Hematopoietic multipotent progenitor cell (in vitro differentiated cells): ENCODE measurements around the gene SH3BGRL3. TPM values are rescaled to one million over a fixed set of nuclear protein-coding genes. Genes with fewer than 3 reads are reported as not detected.
"Not testable (repeated sequence)": the region's sequence is repeated elsewhere in the genome, so short reads cannot be mapped to it uniquely, and the experiment has no call there.

ENCODE experiments used
- DNase-seq, 3 donors: peaks; one replicate each; pipeline ENCODE4 v3.0.0-alpha.2; 2011 to 2015; ENCODE audit warnings: low read depth in 2 of 3, low spot score in 2 of 3
- total RNA-seq: library from RNA; depleted of rRNA; stranded (reverse); fragments of >200 nt; gene quantifications from one replicate; pipeline ENCODE4 v1.2.3, GENCODE V29; 2012

Gene SH3BGRL3
- 77.0 TPM for total RNA-seq

DNA sequence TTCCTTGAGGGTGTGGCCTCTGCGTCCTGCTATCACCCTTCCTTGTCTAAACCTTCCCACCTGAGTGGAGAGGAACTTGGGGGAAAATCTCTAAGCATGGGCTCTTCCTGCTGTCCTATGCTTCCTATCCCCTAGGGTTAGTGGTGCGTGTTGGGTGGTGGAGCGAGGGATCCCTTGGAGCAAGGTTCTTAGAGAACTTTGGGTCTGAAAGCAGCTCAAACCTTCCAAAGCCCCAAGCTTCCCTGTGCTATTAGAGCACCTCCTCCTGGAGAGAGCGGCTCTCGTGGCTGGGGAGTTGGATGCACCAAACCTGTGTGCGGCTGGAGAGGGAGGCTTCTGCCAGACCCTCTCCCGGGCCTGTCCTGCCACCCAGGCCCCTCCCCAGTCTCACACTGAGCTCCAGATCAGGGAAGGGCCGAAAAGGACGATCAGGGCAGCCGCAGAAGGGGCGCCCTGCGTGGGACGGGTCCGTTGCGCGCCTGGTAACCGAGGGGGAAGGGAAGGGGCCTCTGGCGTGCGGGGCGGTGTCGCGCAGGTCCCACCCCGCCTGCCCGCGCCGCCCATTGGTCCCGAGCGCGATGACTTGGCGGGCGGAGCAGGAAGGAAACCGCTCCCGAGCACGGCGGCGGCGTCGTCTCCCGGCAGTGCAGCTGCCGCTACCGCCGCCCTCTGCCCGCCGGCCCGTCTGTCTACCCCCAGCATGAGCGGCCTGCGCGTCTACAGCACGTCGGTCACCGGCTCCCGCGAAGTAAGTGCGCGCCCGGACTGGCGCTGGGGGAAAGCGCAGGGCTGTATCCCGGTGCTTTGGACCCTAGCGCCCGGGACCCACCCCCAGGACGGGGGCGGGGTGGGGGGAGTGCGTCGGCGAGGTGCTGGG lies at the start of gene SH3BGRL3:
SH3BGRL3 (plus strand) TSS at position 631 of the 877 bp plus-strand sequence; CDS start at position 701, 70 bp downstream.
- DNase-seq: peak; percentile 63 to 84 (median 80)

DNA sequence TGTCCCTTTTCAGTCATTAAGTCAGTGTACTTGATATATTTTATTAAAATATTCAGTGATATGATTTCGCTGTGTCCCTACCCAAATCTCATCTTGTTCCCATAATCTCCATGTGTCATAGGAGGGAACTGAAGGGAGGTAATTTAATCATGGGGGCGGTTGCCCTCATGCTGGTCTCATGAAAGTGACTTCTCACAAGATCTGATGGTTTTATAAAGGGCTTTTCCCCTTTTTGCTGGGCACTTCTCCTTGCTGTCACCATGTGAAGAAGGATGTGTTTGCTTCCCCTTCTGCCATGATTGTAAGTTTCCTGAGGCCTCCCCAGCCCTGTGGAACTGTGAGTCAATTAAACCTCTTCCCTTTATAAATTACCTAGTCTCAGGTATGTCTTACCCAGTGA lies 49.2 kb upstream of the SH3BGRL3 start:
- not testable (repeated sequence) for DNase-seq

DNA sequence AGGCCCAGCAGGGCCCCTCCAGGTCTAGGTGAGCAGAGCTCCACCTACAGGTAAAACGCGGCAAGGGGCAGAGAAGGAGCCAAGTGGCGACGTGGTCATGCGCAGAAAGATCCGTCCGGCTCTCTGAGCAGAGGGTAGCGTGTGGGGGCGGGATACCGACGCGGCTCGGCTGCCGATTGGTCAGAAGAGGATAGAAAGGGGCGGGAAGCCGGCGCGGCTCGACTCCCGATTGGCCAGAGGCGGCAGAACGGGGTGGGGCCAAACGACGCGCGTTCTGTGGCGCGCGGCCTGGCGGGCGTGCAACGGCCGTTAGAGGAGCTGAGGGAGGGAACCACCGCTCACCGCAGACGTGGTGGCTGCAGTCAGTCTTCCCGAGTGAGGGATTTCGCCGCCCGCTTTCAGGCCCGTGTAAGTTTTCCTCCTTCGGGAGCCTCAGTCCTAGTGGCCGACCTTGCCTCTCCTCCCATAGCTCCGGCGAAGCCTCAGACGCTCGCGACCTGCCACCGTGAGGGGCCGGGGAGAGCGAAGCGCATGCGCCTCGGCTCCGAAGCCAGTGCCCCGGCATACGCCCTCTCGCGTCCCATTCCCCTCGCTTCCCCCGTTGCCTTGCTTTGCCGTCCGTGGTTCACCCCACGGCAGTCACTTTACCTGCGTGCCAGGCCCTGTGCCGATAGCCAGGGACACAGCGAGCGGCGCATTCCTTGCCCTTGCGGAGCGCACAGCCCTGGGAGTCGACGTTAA lies 45.8 kb upstream of the SH3BGRL3 start, which contains the start of gene CEP85:
CEP85 (plus strand) TSS at position 298 of the 741 bp plus-strand sequence. CDS start 5,584 bp downstream, outside the sequence.
- peak; percentile 94 to 98 (median 97) for DNase-seq

DNA sequence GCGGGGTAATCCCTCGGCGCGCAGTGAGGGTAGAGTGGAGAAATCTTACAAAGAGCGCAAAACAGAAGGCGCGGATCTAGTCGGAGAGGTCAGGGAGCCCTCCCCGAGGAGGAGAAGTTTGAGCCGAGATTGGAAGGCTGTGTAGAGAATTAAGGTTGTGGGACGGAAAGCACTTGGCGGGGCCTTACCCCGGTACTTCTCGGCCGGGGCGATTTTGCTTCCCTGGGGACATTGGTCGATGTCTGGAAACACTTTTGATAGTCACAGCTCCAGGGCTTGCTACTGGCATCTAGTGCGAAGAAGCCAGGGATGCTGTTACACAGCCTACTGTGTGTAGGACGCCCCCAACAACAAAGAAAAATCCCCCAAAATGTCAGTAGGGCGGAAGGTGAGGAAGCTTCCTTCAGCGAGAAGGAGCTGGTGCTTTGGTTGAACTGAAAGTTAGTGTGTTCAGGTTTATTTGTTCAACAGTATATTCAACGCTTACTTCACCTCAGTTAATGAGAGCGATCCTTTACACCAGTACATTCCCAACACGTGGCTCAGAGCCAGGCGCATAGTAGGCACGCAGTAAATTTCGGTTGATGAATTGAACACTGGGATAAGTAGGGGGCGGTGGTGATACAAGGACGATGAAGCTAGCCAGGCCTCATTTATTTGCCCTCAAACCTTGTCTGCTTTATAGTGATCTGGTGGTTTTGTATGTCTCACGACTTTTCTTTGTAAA lies 45.1 kb upstream of the SH3BGRL3 start:
- peak; percentile 13 to 37 (median 26) for DNase-seq

DNA sequence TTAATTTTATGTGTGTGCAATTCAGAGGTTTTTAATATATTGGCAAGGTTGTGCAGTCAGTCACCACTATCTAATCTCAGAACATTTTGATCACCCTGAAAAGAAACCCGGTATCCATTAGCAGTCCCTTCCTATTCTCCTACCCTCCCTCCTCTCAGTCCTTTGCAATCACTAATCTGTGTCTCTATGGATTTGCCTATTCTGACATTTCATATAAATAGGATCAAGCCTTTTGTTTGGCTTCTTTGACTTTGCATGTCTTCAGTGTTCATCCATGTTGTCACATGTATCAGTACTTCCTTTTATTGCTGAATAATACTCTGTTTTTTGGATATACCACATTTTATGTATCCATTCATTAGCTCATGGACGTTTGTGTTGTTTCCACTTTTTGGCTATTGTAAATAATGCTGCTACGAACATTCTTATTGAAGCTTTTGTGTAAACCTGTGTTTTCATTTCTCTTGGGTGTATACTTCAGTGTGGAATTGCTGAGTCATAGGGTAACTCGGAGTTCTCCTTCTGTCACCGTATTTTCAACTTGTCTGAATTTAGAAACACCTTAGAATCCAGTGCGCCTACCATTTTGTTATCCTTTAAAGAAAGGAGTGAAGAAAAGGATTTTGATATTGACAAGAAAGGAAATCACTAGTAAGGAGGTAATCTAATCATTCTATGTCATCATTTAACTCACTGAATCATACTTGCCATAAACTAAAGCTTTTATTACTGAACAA lies 42.5 kb upstream of the SH3BGRL3 start:
- peak in 2 of 3 donors; percentile 40 to 50 for DNase-seq

DNA sequence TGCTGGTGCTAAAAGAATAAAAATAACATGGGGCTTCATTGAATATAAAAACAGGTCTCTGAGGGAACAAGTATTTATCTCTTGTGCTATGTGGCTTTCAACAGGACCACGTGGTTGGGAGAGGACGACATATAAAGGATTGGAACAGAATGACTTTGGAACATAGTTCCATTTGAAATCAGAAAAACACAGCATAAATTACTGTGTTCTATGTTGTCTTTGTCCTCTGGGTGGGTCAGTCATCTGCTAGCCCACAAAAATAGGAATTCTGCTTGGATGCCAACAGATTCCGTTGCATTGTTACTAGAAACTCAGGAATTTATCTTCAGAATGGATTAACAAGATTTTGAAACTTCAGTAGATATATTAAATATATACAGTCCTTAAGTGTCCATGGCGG lies 40.0 kb upstream of the SH3BGRL3 start:
- DNase-seq: no peak

DNA sequence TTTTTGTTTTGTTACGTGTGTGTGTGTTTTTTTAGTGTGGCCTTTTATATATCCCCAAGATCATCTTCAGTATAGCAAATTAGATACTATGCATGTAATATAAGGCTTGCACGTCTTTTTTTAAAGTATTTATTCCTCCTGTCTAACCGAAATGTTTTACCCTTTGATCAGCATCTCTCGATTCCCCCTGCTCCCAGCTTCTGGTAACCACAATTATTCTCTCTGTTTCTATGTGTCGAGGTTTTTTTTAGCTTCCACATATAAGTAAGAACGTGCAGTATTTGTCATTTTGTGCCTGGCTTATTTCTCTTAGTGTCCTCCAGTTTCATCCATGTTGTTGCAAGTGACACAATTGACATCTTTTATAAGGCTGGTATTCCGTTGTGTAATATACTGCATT lies 27.2 kb upstream of the SH3BGRL3 start:
- DNase-seq: no peak

DNA sequence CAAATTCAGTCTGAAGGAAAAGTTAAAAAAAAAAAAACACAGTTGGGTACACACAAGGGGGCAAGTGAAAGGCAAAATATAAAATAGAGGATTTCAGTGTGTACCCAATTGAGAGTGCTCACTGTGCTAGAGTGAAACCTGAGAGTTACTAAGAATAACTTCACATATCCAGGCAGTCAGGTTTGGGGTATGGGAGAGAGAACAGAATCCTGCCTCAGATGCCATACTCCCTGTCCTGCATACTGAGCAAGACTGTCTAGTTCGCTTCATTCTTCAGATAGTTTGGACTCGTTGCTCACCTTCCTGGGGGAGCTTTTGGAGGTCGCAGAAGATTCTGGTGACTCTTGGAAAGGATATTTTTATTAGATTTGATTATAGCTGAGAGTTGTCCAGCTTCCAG lies 25.5 kb upstream of the SH3BGRL3 start:
- DNase-seq: no peak

DNA sequence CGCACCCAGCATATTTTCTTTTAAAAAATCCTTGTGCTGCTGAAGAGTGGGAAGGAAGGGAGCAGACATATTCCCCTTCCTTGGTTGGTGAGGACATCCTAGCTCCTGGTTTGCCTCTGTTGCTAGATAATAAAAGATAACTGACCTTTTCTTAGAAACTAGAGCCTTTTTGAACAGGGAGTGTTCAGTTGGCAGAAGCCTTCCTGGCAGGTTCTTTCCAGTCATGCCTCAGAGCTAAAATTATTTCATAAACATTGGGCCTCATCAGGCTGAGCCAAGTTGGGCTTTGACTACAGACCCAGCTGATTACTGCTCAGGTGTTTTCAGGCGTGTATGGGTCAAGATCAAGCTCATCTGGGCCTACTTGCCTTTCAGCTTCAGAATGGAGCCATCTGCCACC lies 22.7 kb upstream of the SH3BGRL3 start:
- DNase-seq: no peak

DNA sequence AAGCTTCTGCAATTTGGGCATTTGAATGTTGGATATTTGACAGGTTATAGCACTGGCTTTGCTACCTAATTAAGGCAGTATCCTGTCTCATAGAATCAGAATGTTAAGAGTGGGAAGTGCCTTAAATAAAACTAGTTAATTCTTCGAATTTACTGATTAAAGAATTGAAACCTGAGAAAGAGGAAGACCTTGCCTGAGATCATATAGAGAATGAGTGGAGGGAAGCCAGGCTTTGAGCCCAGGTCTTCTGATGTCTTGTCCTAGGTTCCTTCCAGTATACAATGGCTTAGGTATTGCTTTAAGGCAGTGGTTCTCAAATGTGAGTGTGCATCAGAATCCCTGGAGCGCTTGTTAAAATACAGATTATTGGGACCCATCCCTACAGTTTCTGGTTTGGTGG lies 20.9 kb upstream of the SH3BGRL3 start:
- no peak for DNase-seq

DNA sequence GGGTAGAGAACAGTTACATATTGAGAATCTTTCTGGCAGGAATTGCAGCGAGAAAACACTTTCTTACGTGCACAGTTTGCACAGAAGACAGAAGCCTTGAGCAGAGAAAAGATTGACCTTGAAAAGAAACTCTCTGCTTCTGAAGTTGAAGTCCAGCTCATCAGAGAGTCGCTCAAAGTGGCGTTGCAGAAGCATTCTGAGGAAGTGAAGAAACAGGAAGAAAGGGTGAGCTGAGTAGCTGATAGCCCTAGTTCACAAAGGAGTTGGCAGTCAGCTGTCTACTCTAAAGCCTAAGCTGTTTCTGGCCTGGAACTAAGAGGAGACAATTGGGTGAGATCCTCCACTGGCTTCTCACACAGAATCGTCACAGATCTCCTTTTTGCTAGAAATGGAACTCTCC lies 20.3 kb upstream of the SH3BGRL3 start:
- peak in 1 of 3 donors; percentile 32 for DNase-seq

DNA sequence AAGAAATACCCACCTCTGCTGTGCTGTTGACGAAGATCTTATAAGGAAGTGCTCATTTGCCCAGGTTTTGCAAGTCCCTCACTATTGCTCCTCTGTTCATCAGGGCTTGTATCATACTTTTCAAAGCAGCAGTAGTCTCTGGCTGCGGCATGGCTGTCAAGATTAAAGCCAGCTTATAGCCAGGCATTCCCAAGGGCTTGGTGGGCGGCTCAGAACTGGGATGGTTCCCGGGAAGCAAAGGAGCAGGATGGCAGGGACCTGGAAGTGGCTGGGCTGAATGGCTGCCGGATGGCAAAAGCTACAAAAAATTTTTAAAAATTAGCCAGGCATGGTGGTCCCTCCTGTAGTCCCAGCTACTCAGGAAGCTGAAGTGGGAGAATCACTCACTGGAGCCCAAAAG lies 16.7 kb upstream of the SH3BGRL3 start:
- DNase-seq: no peak

DNA sequence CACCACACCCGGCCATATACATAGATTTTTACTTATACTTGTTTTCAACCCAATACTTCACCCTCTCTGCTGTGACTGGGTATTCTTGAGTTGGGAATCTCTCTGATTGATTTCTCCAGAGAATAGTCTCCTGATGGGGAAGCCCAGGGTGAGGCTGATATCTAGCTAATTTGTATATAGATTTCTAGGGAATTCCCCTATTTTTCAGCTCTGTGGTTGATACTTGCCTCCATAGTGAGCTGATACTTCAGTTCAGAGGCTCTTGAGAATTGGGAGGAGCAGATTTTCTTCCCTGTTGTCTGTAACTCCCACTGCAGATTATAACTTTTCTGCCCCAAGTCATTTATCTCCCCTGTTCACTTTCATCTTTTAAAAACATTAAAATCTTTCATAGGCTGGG lies 14.5 kb upstream of the SH3BGRL3 start:
- DNase-seq: no peak

DNA sequence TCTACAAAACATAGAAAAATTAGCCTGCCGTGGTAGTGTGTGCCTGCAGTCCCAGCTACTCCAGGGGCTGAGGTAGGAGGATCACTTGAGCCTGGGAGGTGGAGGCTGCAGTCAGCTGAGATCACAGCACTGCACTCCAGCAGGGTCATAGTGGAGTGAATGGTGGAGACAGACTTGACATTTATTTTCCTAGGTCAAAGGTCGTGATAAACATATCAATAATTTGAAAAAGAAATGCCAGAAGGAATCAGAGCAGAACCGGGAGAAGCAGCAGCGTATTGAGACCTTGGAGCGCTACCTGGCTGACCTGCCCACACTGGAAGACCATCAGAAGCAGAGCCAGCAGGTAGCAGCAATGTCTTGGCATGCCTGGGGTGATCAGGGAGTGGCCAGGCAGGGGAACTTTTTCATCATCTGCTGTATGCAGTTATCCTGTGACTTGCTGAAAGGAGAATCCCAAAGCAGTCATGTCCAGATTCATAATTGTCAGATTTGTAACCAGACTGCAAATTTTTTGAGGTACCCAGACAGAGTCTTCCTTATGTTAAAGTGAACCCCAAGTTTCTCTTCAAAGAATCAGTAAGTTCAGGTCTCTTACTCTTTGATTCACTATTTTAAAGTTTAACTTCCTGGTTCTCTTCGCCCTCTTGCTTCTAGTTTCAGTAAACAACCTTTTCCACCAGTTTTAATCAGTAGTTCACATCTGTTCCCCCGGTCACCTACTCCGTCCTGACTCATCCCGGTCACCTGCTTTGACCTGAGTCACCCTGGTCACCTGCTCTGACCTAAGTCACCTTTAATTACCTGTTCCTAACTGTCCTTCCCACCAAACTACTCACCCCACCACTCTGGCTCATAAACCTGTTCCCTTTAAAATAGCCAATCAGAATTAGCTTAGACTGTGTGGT lies 11.3 kb upstream of the SH3BGRL3 start:
- DNase-seq: no peak

DNA sequence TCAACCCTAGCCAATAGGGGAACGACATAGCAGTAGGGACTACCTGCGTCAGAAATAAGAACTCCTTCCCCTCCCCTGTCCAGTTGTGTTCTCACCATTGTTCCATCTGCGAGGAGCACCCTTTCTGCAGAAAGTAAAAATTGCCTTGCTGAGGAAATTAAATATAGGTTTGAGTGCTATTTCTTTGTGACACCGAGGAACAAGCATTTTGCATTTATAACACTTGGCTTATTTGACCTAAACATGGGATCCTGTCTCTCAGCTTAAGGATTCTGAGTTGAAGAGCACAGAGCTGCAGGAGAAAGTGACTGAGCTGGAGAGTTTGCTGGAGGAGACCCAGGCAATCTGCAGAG lies 10.7 kb upstream of the SH3BGRL3 start:
- no peak for DNase-seq

DNA sequence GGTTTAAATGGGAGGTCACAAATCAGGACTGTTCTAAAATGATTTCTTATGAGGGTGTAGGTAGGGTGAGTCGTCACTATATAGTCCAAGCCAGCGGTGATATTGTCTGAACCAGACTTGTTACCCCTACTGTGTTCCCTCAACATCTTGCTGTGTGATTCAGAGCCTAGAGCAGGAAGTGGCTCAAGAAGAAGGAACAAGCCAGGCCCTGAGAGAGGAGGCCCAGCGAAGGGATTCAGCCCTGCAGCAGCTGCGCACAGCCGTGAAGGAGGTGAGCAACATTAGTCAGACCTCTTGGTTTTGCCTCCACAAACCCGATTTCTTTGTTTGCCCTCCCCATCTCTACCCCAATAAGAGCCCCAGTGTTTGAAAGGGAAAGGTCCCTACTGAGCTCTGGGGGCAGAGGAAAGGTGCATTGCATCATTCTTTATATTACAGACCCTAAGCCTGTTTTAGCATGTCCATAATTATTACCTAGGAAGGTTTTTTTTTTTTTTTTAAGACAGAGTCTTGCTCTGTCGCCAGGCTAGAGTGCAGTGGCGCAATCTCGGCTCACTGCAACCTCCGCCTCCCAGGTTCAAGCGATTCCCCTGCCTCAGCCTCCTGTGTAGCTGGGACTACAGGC lies 5.0 kb upstream of the SH3BGRL3 start:
- peak in 2 of 3 donors; percentile 39 to 51 for DNase-seq

DNA sequence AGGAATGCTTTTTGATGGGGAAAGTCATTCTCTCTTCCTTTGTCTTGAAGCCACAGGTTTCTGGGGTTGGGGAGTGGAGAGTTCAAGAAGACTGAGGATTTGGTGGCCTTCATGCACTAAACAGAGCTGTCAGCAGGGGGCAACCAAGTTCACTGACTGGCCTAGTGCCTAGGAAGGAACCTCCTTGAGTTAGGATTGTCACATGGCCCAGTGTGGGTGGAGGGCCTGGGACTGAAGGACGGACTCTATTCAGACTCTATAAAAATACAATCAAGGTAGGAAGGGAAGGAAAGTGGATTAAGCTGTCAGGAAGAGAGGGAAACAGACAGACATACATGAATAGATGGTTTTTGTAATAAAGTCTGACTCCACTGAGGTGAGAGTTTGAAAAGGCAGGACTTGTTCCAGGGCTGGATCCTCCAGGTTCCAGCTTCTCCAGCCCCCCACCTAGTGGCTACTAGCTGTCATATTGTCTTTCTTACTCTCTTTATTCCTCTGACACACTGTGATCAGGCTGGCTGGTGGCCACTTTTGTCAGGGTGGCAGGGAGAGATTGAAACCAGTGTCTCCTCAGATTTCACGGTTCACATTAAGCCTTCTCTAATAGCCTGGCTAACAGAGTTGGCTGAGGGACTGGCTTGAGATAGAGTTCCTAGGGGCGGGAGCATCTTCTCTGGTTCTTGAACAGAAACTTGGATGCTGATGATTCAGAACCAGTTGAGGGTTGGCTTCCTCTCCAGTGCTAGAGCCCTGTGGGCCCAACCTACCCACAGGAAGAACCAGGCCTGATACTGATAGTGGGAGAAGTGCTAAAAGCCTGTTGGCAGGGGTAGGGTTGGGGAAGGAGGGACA lies 4.1 kb upstream of the SH3BGRL3 start:
- peak in 2 of 3 donors; percentile 90 to 94 for DNase-seq

DNA sequence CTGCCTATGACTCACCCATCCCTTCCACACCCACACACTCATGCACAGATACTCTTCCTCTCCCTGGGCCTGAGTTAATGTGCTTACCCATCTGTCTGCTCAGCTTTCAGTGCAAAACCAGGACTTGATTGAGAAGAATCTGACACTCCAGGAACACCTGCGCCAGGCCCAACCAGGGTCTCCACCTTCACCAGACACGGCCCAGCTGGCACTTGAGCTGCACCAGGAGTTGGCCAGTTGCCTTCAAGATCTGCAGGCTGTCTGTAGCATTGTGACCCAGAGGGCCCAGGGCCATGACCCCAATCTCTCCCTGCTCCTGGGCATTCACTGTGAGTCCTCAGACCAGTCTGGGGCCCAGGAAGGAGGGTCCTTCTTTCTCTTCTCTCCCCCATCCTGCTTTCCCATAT lies 3.5 kb upstream of the SH3BGRL3 start:
- no peak for DNase-seq
